HG02798 (cell line): Measurements from ENCODE around the gene AEN.

Experiments
- ATAC-seq: cut with Tn5 transposase; IDR thresholded peaks from one replicate; pipeline ENCODE4 v1.9.1; 2021; ENCODE audit warnings: mild to moderate bottlenecking; ENCODE audit not compliant: unreplicated experiment, poor library complexity

The AEN gene

DNA sequence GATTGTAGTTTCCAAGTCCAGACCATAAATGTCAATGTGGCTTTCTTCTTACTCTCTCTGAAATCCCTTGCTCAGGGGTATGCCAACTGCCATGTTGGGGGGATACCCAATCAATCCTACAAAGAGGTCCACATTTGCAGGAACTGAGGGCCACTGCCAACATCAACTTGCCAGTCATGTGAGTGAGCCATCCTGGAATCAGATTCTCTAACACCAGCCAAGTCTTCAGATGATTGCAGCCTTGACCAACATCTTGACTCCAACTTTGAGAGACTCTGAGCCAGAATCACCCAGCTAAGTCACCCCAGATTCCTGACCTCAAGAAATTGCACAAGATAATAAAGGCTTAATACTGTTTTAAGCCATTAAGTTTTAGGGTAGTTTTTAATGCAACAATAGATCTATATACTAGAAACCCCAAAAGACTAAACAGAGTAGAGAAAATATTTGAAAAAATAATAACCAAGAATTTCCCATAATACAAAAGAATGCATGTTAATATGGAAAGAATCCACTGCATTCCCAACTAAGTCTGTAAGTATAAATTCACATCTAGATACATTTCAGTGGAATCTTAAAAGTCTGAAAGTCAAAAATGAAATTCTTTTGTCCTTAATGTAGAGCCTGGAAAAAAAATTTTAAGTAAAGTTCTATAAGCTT lies 40.0 kb downstream of the AEN start:
- no peak for ATAC-seq

DNA sequence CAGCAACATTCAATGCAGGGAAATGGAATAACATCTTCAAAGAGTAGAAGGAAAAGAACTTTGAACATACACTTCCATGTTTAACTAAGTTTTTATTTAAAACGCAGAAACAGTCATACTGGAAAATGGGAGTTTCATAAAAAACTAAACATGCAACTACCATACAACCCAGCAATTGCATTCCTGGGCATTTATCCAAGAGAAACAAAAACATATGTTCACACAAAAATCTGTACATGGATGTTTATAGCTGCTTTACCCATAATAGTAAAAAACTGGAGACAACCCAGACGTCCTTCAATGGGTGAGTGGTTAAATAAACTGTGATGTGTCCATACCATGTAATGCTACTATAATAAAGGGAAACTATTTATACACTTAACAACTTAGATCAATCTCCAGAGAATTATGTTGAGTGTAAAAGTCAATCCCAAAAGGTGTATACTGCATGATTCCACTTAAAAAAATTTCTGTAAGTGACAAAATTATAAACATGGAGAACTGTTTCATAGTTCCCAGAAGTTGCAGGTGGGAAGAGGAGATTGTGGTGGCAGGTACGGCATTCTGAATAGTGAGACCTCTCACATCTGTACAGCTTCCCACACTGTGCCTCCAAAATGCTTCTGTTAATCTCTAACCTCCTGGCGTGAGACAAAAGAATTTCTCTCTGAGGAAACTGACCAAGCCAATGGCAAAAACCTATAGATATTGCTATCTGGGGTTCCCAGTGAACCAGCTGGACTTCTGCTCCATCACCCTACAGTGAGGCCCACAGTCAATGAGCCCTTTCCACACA lies 40.8 kb downstream of the AEN start:
- ATAC-seq, result no peak

DNA sequence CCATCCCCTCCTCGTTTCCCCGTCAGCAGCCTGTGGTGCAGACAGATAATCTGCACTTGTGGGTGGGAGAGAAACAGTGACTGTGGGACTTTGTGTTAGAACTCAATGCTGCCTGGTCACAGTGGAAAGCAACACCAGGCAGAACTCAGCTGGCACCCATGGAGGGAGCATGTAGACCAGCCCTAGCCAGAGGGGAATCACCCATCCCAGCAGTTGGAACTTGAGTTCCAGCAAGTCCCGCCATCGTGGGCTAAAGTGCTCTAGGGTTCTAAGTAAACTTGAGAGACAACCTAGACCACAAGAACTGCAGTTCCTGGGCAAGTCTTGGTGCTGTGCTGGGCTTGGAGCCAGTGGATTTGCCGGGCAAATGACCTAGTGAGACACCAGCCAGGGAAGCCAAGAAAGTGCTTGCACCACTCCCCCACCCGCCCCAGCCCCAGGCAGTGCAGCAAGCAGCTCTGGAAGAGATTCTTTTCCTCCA lies 42.0 kb downstream of the AEN start:
- ATAC-seq, result no peak

DNA sequence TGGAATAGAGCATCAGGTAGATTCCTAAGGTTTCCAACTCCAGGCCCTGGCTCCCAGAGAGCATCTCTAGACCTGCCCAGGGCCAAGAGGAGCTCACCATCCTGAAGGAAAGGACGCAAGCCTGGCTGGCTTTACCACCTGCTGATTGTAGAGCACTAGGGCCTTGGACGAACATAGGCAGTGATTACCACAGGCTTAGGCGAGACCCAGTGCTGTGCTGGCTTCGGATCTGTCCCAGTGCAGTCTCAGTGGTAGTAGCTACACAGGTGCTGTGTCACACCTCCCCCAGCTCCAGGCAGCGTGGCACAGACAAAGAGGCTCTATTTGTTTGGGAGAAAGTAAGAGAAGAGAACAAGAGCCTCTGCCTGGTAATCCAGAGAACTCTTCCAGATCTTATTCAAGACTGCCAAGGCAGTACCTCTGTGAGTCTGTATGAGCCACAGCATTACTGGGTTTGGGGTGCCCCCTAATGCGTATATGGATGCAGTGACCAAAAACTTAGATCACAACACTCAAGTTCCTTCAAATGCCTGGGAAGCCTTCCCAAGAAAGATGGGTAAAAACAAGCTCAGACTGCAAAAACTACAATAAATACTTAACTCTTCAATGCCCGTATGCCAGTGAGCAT lies 43.1 kb downstream of the AEN start:
- ATAC-seq, result peak; percentile 53

DNA sequence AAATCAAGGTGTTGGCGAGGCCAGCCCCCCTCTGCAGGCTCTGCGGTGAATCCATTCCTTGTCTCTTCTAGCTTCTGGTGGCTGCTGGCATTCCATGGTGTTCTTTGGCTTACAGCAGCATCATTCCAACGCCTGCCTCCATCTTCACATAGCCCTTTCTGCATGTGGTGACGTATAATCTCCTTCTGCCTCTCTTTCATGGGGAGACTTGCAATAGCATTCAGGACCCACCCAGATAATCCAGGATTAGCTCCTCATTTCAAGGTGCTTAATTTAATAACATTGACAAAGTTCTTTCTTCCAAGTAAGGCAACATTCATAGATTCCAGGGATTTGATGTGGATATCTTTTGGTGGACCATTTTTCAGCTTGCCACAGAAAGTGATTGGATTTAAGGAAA lies 53.5 kb downstream of the AEN start:
- ATAC-seq, result no peak

DNA sequence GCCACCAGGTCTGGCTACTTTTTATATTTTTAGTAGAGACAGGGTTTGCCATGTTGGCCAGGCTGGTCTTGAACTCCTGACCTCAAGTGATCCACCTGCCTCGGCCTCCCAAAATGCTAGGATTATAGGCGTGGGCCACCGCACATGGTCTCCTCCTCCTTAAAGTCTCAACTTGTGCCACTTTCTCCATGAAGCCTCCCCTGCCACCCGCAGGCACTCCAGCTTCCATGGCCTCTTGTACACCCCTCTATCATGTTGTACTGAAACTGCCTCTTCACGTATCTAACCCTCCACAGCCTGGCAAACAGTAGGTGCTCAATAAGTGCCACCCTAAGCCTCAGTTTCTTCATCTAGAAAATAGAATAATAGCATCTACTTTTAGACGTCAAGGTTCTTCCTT lies 57.6 kb downstream of the AEN start:
- ATAC-seq, result no peak

DNA sequence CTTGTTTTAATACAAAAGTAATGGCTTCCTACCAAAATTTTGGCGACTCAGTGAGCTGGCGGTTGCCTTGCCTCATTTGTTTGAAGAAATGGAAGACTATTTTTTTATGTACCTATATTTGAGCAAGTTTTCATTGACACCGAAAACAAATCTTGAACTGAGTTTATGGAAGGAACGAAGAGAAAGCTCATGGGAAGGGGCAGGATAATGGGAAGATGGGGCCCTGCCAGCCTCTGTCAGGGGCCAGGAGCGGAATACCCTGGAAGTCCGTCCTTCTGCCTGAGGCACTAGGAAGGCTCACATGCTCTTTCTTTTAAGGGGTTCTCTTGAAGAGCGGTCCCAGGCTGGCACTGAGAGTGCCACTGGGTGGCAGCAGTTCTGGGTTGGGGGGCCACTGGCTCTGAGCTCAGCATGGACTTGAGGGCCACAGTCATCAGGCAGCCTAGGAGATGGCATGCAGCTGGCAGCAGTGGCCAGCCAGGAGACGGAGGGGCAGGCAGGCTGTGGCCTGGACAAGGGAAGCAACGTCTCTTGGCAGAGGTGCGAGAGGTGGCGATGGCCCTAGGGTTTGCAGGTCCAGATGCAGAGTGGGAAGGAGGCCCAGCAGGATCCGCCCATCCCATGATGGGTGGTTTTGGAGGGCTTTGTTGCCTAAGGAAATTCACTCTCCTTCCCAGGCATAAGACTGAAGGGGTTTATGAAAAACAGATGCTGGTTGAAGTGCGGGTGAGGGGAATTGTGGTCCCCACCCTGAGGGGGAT lies 59.3 kb downstream of the AEN start:
- ATAC-seq, result no peak

DNA sequence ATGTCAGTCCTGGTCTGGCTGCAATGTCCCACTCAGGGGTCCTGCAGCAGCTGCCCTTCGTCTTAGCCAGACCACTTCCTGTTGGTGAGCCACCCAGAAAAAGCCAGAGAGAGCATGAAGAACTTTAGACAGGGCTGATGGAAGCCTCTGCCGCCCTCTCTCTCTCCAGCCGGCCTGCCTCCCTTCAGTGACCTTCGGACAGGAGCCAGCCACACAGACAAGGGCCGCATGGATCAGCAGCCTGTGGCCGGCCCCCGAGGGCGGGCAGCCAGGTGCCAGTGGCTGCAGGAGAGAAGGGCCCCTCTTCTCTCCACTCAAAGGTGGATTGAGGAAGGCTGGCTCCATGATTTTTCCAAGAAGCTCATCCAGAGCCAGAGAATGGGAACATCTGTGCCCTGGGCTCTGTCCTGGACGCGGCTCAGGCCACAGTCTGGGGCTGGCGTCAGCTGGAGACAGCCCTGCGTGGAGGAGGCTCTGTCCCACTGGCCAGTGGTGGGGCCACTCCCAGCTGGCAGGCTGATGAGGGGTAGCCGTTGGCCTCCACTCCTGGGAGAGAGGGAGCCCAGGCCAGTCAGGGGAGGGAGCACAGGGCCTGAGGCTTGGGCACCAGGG lies 60.6 kb downstream of the AEN start:
- ATAC-seq, result no peak
